Spleen (tissue), 11 donors: ENCODE measurements around the gene PRR30. TPM values are rescaled to one million over a fixed set of nuclear protein-coding genes. Genes with fewer than 3 reads are reported as not detected.

Experiments used
- DNase-seq: peaks from one replicate; pipeline ENCODE4 v3.0.0-alpha.2; 2020
- H3K27ac ChIP-seq, 8 donors: fragments of 200-600 bp; sonication (generic) in 7 of 8; 1 replicate in 4 of 8; 2 replicates in 4 of 8; pipeline versions ENCODE4 v1.5.0 to v1.8.0; 2016 to 2021; ENCODE audit warnings: inconsistent platforms in 4 of 8, mild to moderate bottlenecking in 4 of 8, moderate library complexity in 1 of 8
- H3K27me3 ChIP-seq, 7 donors: fragments of 200-600 bp; sonication (generic) in 6 of 7; replicated peaks in 1 of 7; 1 replicate in 4 of 7; 2 replicates in 3 of 7; pipeline versions ENCODE4 v1.5.0 to v1.8.0; 2016 to 2021; ENCODE audit warnings: inconsistent platforms in 3 of 7, mild to moderate bottlenecking in 1 of 7
- H3K36me3 ChIP-seq, 6 donors: fragments of 200-600 bp; sonication (generic) in 5 of 6; 1 replicate in 4 of 6; 2 replicates in 2 of 6; pipeline versions ENCODE4 v1.5.0 to v1.8.0; 2016 to 2021; ENCODE audit warnings: inconsistent platforms in 2 of 6
- H3K4me1 ChIP-seq, 6 donors: fragments of 200-600 bp; sonication (generic) in 5 of 6; 1 replicate in 3 of 6; 2 replicates in 3 of 6; pipeline versions ENCODE4 v1.5.0 to v1.8.0; 2016 to 2021; ENCODE audit warnings: inconsistent platforms in 3 of 6
- H3K4me3 ChIP-seq, 8 donors: fragments of 200-600 bp; sonication (generic) in 7 of 8; 1 replicate in 4 of 8; 2 replicates in 4 of 8; pipeline versions ENCODE4 v1.5.0 to v1.8.0; 2016 to 2021; ENCODE audit warnings: inconsistent platforms in 4 of 8, mild to moderate bottlenecking in 4 of 8, moderate library complexity in 2 of 8
- H3K9me3 ChIP-seq, 8 donors: fragments of 200-600 bp; sonication (generic) in 7 of 8; 1 replicate in 4 of 8; 2 replicates in 4 of 8; pipeline versions ENCODE4 v1.5.0 to v1.8.0; 2016 to 2021; ENCODE audit warnings: inconsistent platforms in 4 of 8
- CTCF ChIP-seq, 11 experiments: fragments of 200-600 bp in 7 of 11; fragments of 450-650 bp in 4 of 11; sonication (generic) in 4 of 11; IDR thresholded peaks in 8 of 11; conservative IDR thresholded peaks in 3 of 11; 1 replicate in 7 of 11; 2 replicates in 4 of 11; pipeline versions ENCODE4 v1.4.0 to v1.8.0; 2016 to 2021; ENCODE audit warnings: antibody characterized with exemption in 11 of 11, inconsistent platforms in 4 of 11, mild to moderate bottlenecking in 1 of 11
- POLR2A ChIP-seq, 3 donors: fragments of 450-650 bp; IDR thresholded peaks; one replicate each; pipeline ENCODE4 v1.5.1; 2017; ENCODE audit warnings: antibody characterized with exemption in 3 of 3, mild to moderate bottlenecking in 1 of 3
- POLR2AphosphoS5 ChIP-seq, 3 donors: sonication (generic); formaldehyde crosslinking; IDR thresholded peaks; one replicate each; pipeline ENCODE4 v1.5.1; 2017; ENCODE audit warnings: antibody characterized with exemption in 3 of 3
- WGBS, 5 donors: extraction: QIAGEN DNeasy Blood & Tissue Kit in 3 of 5; methylation state at CpG; one replicate each; pipeline versions ENCODE4 v1.1.5 to v1.1.7; 2013 to 2018; 5-methylcytosine and 5-hydroxymethylcytosine counted together
- intact Hi-C: fragments of 100-400 bp; cut with DNase I; formaldehyde crosslinking; loops from one replicate; pipeline ENCODE4 v1.15.0; 2023; ENCODE audit warnings: low total_unique reads
- polyA plus RNA-seq, 3 donors: library from polyadenylated mRNA; stranded (reverse); fragments of 200-250 nt; gene quantifications; one replicate each; pipeline ENCODE4 v1.2.1, GENCODE V29; 2013
- total RNA-seq, 7 donors: library from RNA; depleted of rRNA in 3 of 7; stranded (reverse); fragments of >200 nt in 3 of 7; fragmentation: NEBNext Ultra II Directional in 4 of 7; extraction: Animal tissue kit (Norgen Biotek cat#: 25700) in 4 of 7; gene quantifications; one replicate each; pipeline versions ENCODE4 v1.1.0 to v1.2.1, GENCODE V29; 2016 to 2021
- donor health status: healthy with polysubstance abuse.
- donor health status: DM: no; HTN: no; CAD: no; lungs with moderate emphysema.
- donor health status: DM: no; HTN: no; CAD: no.
- donor health status: Bipolar disorder and iron deficiency.
- donor health status: healthy.
- donor health status: DM: no; HTN: no; CAD: no.
- donor health status: DM: yes; HTN: yes; CAD: no.

Gene PRR30
- total and polyA plus RNA-seq, 10 donors = not detected

GRCh38 chr2:27158468-27158867 lies 19.3 kb upstream of the PRR30 start:
- H3K4me1 ChIP-seq = no peaks in the 10 kb centered on the region
- WGBS, 5 donors = 81 to 88% (median 85%) methylated on average over 6 of the region's 6 CpGs
- no peak overlapping the region for H3K27ac ChIP-seq
- no peaks in the 10 kb centered on the region for H3K9me3 ChIP-seq
- TF ChIP-seq POLR2AphosphoS5 (IDR thresholded peaks at IDR 0.05) (no peak), POLR2A (IDR thresholded peaks at IDR 0.05) (no peak), CTCF (IDR thresholded peaks at IDR 0.05 in 8 of 11, conservative IDR thresholded peaks at IDR 0.05 in 3 of 11) (no peak)
- intact Hi-C loops = no loop called here
- no peak for DNase-seq
- H3K36me3 ChIP-seq = no peaks in the 10 kb centered on the region
- H3K27me3 ChIP-seq = no peaks in the 10 kb centered on the region
- H3K4me3 ChIP-seq = no peak overlapping the region

GRCh38 chr2:27155069-27155520 lies 15.9 kb upstream of the PRR30 start:
- intact Hi-C loops = no loop called here
- no peak overlapping the region for H3K4me3 ChIP-seq
- 81 to 93% (median 83%) methylated on average over 9 of the region's 9 CpGs for WGBS, 5 donors

GRCh38 chr2:27154488-27154887 lies 15.3 kb upstream of the PRR30 start:
- intact Hi-C loops = no loop called here
- Histone ChIP-seq H3K27me3 (peaks cover 0 to 6% (median 0%) of the 10 kb centered on the region in 7 donors), H3K27ac (no peak overlapping the region), H3K9me3 (no peaks in the 10 kb centered on the region), H3K36me3 (no peaks in the 10 kb centered on the region), H3K4me1 (no peaks in the 10 kb centered on the region), H3K4me3 (no peak overlapping the region)
- no peak for DNase-seq
- WGBS, 5 donors = 59 to 82% (median 67%) methylated on average over 6 of the region's 6 CpGs
- TF ChIP-seq POLR2AphosphoS5 (IDR thresholded peaks at IDR 0.05) = no peak
- TF ChIP-seq CTCF (IDR thresholded peaks at IDR 0.05 in 8 of 11, conservative IDR thresholded peaks at IDR 0.05 in 3 of 11) = no peak
- TF ChIP-seq POLR2A (IDR thresholded peaks at IDR 0.05) = no peak

More at GRCh38 chr2:27155069-27155520, 15.9 kb upstream of the PRR30 start:
- H3K27ac ChIP-seq = no peak overlapping the region
- DNase-seq = no peak
- no peaks in the 10 kb centered on the region for H3K36me3 ChIP-seq
- H3K27me3 ChIP-seq = peaks cover 0 to under 1% (median 0%) of the 10 kb centered on the region in 7 donors
- H3K4me1 ChIP-seq = no peaks in the 10 kb centered on the region
- no peaks in the 10 kb centered on the region for H3K9me3 ChIP-seq
- no peak for TF ChIP-seq POLR2AphosphoS5 (IDR thresholded peaks at IDR 0.05)
- TF ChIP-seq CTCF (IDR thresholded peaks at IDR 0.05 in 8 of 11, conservative IDR thresholded peaks at IDR 0.05 in 3 of 11) = no peak
- no peak for TF ChIP-seq POLR2A (IDR thresholded peaks at IDR 0.05)

- H3K36me3 ChIP-seq = no peaks in the 10 kb centered on the region
- TF ChIP-seq CTCF (IDR thresholded peaks at IDR 0.05 in 8 of 11, conservative IDR thresholded peaks at IDR 0.05 in 3 of 11) = no peak
- peak in 1 of 3 donors; percentile 38 for TF ChIP-seq POLR2AphosphoS5 (IDR thresholded peaks at IDR 0.05)
- peaks cover 0 to 16% (median 0%) of the 10 kb centered on the region in 7 donors for H3K27me3 ChIP-seq
- H3K4me1 ChIP-seq = peaks cover 0 to 3% (median 0%) of the 10 kb centered on the region in 6 donors
- WGBS, 5 donors = 74 to 84% (median 77%) methylated on average over 2 of the region's 2 CpGs
- no peaks in the 10 kb centered on the region for H3K9me3 ChIP-seq
- no peak overlapping the region for H3K27ac ChIP-seq
- intact Hi-C loops = no loop called here
- peak; percentile 30 for DNase-seq
- no peak overlapping the region for H3K4me3 ChIP-seq
Observed at GRCh38 chr2:27152796-27153464, 13.7 kb upstream of the PRR30 start.
